GM23338 (cell line): Measurements from ENCODE around the gene TMEM62. TPM values are rescaled to one million over a fixed set of nuclear protein-coding genes. Genes with fewer than 3 reads are reported as not detected.

ENCODE experiments used
- ATAC-seq: fragments of 200-7000 bp; cut with Tn5 transposase; 3 replicates; pipeline ENCODE4 v1.9.1; 2020
- DNase-seq: peaks from one replicate; pipeline ENCODE4 v3.0.0-alpha.2; 2015; ENCODE audit warnings: low spot score
- H2AFZ ChIP-seq: fragments of 200-600 bp; sonication (generic); 2 replicates; pipeline ENCODE4 v1.8.0; 2016; ENCODE audit warnings: antibody characterized with exemption, mild to moderate bottlenecking, moderate library complexity
- H3F3A ChIP-seq: fragments of 200-600 bp; sonication (generic); replicated peaks from 2 replicates; pipeline ENCODE4 v1.8.0; 2017; ENCODE audit warnings: antibody characterized with exemption, mixed run types, low read depth
- H3K27ac ChIP-seq: fragments of 200-600 bp; sonication (generic); 2 replicates; pipeline ENCODE4 v1.6.1; 2016; ENCODE audit warnings: low read depth
- H3K27me3 ChIP-seq: fragments of 200-600 bp; sonication (generic); 2 replicates; pipeline ENCODE4 v1.8.0; 2016; ENCODE audit warnings: mild to moderate bottlenecking, mixed run types, moderate library complexity; ENCODE audit not compliant: insufficient read depth
- H3K36me3 ChIP-seq: fragments of 200-600 bp; sonication (generic); 2 replicates; pipeline ENCODE4 v1.8.0; 2016; ENCODE audit warnings: mild to moderate bottlenecking; ENCODE audit not compliant: insufficient read depth
- H3K4me1 ChIP-seq: fragments of 200-600 bp; sonication (generic); 2 replicates; pipeline ENCODE4 v1.8.0; 2016; ENCODE audit warnings: mild to moderate bottlenecking, moderate library complexity; ENCODE audit not compliant: insufficient read depth
- H3K4me2 ChIP-seq: fragments of 200-600 bp; sonication (generic); 2 replicates; pipeline ENCODE4 v1.7.1; 2017; ENCODE audit warnings: mixed run types
- H3K4me3 ChIP-seq: fragments of 200-600 bp; sonication (generic); 2 replicates; pipeline ENCODE4 v1.6.1; 2016; ENCODE audit warnings: mixed run types
- H3K79me2 ChIP-seq: fragments of 200-600 bp; sonication (generic); replicated peaks from 2 replicates; pipeline ENCODE4 v1.8.0; 2017; ENCODE audit warnings: mild to moderate bottlenecking; ENCODE audit not compliant: insufficient read depth
- H3K9me2 ChIP-seq: fragments of 200-600 bp; sonication (generic); 2 replicates; pipeline ENCODE4 v1.8.0; 2017; ENCODE audit not compliant: insufficient read depth
- H4K20me1 ChIP-seq: fragments of 200-600 bp; sonication (generic); replicated peaks from 2 replicates; pipeline ENCODE4 v1.8.0; 2017; ENCODE audit warnings: mild to moderate bottlenecking; ENCODE audit not compliant: insufficient read depth
- H3K27ac Mint-ChIP-seq: 2 replicates; pipeline ENCODE4 v1.8.0; 2020; ENCODE audit warnings: inconsistent platforms, mild to moderate bottlenecking, moderate library complexity, mixed read lengths
- H3K27me3 Mint-ChIP-seq: 3 replicates; pipeline ENCODE4 v1.8.0; 2022; ENCODE audit warnings: low read depth, mild to moderate bottlenecking, moderate library complexity, mixed read lengths, inconsistent platforms; ENCODE audit not compliant: insufficient read depth, poor library complexity
- H3K36me3 Mint-ChIP-seq: 3 replicates; pipeline ENCODE4 v1.8.0; 2021; ENCODE audit warnings: low read depth, mild to moderate bottlenecking, inconsistent platforms, moderate library complexity, mixed read lengths
- H3K4me1 Mint-ChIP-seq: 3 replicates; pipeline ENCODE4 v1.8.0; 2020; ENCODE audit warnings: mild to moderate bottlenecking, inconsistent platforms, mixed read lengths
- H3K4me3 Mint-ChIP-seq: 3 replicates; pipeline ENCODE4 v1.8.0; 2021; ENCODE audit warnings: moderate library complexity, mild to moderate bottlenecking, inconsistent platforms, mixed read lengths
- H3K9me3 Mint-ChIP-seq: 3 replicates; pipeline ENCODE4 v1.8.0; 2020; ENCODE audit warnings: moderate library complexity, mild to moderate bottlenecking, inconsistent platforms, mixed read lengths
- CREB1 ChIP-seq: fragments of 250-450 bp; sonication (Bioruptor Pico); IDR thresholded peaks from 2 replicates; pipeline ENCODE4 v1.5.0; 2020; ENCODE audit warnings: low read depth, mild to moderate bottlenecking, moderate library complexity
- CTCF ChIP-seq, 2 experiments: fragments of 200-600 bp in 1 of 2; sonication (generic) in 1 of 2; conservative IDR thresholded peaks; 2 replicates each; pipeline versions ENCODE4 v1.5.1 to v1.6.1; 2016 to 2017; ENCODE audit warnings: antibody characterized with exemption in 2 of 2, low read depth in 2 of 2, mild to moderate bottlenecking in 2 of 2, moderate library complexity in 1 of 2
- EZH2 ChIP-seq: fragments of 200-600 bp; sonication (generic); IDR thresholded peaks from one replicate; pipeline ENCODE4 v1.8.0; 2017; ENCODE audit warnings: antibody characterized with exemption, mild to moderate bottlenecking, low read depth; ENCODE audit not compliant: unreplicated experiment
- EZH2phosphoT487 ChIP-seq: fragments of 200-600 bp; sonication (generic); IDR thresholded peaks from one replicate; pipeline ENCODE4 v1.8.1; 2018; ENCODE audit warnings: antibody characterized with exemption; ENCODE audit not compliant: unreplicated experiment
- JUNB ChIP-seq: IDR thresholded peaks from one replicate; pipeline ENCODE4 v1.6.1; 2016; ENCODE audit warnings: antibody characterized with exemption; ENCODE audit not compliant: unreplicated experiment
- NANOG ChIP-seq: IDR thresholded peaks from 2 replicates; pipeline ENCODE4 v1.6.1; 2016; ENCODE audit warnings: antibody characterized with exemption, borderline replicate concordance
- POLR2AphosphoS5 ChIP-seq: IDR thresholded peaks from 2 replicates; pipeline ENCODE4 v1.6.1; 2016; ENCODE audit warnings: antibody characterized with exemption, low read depth
- REST ChIP-seq: IDR thresholded peaks from one replicate; pipeline ENCODE4 v1.6.1; 2018; ENCODE audit warnings: antibody characterized with exemption; ENCODE audit not compliant: unreplicated experiment
- STAT1 ChIP-seq: IDR thresholded peaks from one replicate; pipeline ENCODE4 v1.6.1; 2016; ENCODE audit warnings: antibody characterized with exemption; ENCODE audit not compliant: unreplicated experiment
- ZNF114 ChIP-seq: fragments of 250-450 bp; sonication (Bioruptor Pico); IDR thresholded peaks from 2 replicates; pipeline ENCODE4 v1.5.0; 2020; ENCODE audit warnings: mild to moderate bottlenecking, moderate library complexity
- ZNF331 ChIP-seq: fragments of 250-450 bp; sonication (Bioruptor Pico); IDR thresholded peaks from 2 replicates; pipeline ENCODE4 v1.5.0; 2020; ENCODE audit warnings: low read depth, mild to moderate bottlenecking, moderate library complexity
- polyA plus RNA-seq: library from polyadenylated mRNA; unstranded; fragments of >200 nt; fragmentation: Nextera tagmentation; extraction: Ambion mirVana; gene quantifications from 2 replicates; pipeline ENCODE4 v1.2.1, GENCODE V29; 2016
- total RNA-seq: library from RNA; depleted of rRNA; stranded (reverse); fragments of >200 nt; shearing (Covaris generic); gene quantifications from 2 replicates; pipeline ENCODE4 v1.2.3, GENCODE V29; 2014
- TF ChIP-seq, protein P1 (sequence below): fragments of 250-450 bp; sonication (Bioruptor Pico); IDR thresholded peaks from 2 replicates; pipeline ENCODE4 v1.5.0; 2020; ENCODE audit warnings: mild to moderate bottlenecking, moderate library complexity
- TF ChIP-seq, protein P2 (sequence below): IDR thresholded peaks from 2 replicates; pipeline ENCODE4 v1.6.1; 2016; ENCODE audit warnings: antibody characterized with exemption

The TMEM62 gene
- total and polyA plus RNA-seq, 2 experiments from 2014 or later, result 3.4 to 14.3 TPM

DNA sequence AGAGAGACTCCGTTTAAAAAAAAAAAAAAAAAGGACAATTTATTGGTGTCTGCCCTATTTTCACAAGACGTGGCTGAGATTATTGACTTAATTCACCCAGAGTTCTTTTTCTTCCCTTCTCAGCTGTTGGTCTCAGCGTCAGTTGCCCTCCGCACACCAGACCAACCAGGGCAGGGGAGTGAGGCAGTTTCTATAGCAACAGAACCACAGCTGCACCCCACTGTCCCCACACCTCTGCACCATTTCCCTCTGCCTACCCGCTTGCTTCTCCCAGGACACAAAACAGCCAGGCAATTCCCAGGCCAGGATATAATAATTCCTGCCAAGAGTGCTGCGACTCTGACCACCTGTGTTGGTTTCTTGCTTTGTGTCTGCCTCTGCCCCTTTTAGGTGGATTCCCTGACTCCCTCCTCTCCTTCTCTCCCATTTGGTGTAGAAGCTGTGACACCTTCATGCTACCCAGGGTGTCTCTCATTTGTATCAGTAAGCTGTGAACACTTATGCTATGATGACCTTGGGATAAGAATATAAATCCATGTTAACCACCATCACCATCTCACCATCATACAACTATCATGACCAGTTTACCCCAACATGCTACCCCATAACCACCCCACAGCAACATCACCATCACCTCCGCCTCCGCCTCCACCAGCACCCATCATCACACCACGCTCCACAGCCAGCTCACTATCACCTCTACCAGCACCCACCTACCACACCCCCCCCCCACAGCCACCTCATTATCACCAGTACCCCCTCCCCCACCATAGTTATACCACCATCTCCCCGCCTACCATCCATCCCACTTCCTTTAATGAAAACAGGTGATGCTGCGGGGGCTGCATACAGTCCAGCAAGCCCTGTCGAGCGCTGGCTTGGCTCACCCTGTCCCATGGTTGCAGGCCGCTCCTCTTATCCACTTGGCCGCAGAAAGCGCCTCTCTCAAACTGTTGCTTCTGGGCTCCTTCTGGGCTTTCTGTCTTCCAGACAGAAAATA, 86.8 kb downstream of the TMEM62 start:
- no peaks in the 10 kb centered on the region for H4K20me1 ChIP-seq
- H3K4me3 ChIP-seq, result no peak overlapping the region
- Mint-ChIP-seq H3K27me3 (peaks cover 2% of the 10 kb centered on the region), H3K9me3 (no peaks in the 10 kb centered on the region), H3K36me3 (no peaks in the 10 kb centered on the region), H3K4me3 (no peak overlapping the region), H3K4me1 (peaks cover 6% of the 10 kb centered on the region), H3K27ac (no peak overlapping the region)
- H3K4me2 ChIP-seq, result no peak overlapping the region
- H3K27me3 ChIP-seq, result no peaks in the 10 kb centered on the region
- H3K4me1 ChIP-seq, result no peaks in the 10 kb centered on the region
- H3K27ac ChIP-seq, result no peak overlapping the region
- DNase-seq, result no peak
- no peak overlapping the region for H2AFZ ChIP-seq
- H3K9me2 ChIP-seq, result no peaks in the 10 kb centered on the region
- no peaks in the 10 kb centered on the region for H3K36me3 ChIP-seq
- H3K79me2 ChIP-seq, result no peaks in the 10 kb centered on the region
- ATAC-seq, result no peak
- no peaks in the 10 kb centered on the region for H3F3A ChIP-seq
- TF ChIP-seq ZNF114 (CRISPR knock-in tag) (no peak), ZNF331 (CRISPR knock-in tag) (no peak), NANOG (no peak), CTCF (conservative IDR thresholded peaks at IDR 0.05; ENCODE audit: low read depth in 2 of 2) (no peak), EZH2phosphoT487 (no peak), REST (no peak), EZH2 (no peak), JUNB (no peak), STAT1 (no peak), CREB1 (CRISPR knock-in tag) (no peak), POLR2AphosphoS5 (no peak)
- TF ChIP-seq, protein P1, sequence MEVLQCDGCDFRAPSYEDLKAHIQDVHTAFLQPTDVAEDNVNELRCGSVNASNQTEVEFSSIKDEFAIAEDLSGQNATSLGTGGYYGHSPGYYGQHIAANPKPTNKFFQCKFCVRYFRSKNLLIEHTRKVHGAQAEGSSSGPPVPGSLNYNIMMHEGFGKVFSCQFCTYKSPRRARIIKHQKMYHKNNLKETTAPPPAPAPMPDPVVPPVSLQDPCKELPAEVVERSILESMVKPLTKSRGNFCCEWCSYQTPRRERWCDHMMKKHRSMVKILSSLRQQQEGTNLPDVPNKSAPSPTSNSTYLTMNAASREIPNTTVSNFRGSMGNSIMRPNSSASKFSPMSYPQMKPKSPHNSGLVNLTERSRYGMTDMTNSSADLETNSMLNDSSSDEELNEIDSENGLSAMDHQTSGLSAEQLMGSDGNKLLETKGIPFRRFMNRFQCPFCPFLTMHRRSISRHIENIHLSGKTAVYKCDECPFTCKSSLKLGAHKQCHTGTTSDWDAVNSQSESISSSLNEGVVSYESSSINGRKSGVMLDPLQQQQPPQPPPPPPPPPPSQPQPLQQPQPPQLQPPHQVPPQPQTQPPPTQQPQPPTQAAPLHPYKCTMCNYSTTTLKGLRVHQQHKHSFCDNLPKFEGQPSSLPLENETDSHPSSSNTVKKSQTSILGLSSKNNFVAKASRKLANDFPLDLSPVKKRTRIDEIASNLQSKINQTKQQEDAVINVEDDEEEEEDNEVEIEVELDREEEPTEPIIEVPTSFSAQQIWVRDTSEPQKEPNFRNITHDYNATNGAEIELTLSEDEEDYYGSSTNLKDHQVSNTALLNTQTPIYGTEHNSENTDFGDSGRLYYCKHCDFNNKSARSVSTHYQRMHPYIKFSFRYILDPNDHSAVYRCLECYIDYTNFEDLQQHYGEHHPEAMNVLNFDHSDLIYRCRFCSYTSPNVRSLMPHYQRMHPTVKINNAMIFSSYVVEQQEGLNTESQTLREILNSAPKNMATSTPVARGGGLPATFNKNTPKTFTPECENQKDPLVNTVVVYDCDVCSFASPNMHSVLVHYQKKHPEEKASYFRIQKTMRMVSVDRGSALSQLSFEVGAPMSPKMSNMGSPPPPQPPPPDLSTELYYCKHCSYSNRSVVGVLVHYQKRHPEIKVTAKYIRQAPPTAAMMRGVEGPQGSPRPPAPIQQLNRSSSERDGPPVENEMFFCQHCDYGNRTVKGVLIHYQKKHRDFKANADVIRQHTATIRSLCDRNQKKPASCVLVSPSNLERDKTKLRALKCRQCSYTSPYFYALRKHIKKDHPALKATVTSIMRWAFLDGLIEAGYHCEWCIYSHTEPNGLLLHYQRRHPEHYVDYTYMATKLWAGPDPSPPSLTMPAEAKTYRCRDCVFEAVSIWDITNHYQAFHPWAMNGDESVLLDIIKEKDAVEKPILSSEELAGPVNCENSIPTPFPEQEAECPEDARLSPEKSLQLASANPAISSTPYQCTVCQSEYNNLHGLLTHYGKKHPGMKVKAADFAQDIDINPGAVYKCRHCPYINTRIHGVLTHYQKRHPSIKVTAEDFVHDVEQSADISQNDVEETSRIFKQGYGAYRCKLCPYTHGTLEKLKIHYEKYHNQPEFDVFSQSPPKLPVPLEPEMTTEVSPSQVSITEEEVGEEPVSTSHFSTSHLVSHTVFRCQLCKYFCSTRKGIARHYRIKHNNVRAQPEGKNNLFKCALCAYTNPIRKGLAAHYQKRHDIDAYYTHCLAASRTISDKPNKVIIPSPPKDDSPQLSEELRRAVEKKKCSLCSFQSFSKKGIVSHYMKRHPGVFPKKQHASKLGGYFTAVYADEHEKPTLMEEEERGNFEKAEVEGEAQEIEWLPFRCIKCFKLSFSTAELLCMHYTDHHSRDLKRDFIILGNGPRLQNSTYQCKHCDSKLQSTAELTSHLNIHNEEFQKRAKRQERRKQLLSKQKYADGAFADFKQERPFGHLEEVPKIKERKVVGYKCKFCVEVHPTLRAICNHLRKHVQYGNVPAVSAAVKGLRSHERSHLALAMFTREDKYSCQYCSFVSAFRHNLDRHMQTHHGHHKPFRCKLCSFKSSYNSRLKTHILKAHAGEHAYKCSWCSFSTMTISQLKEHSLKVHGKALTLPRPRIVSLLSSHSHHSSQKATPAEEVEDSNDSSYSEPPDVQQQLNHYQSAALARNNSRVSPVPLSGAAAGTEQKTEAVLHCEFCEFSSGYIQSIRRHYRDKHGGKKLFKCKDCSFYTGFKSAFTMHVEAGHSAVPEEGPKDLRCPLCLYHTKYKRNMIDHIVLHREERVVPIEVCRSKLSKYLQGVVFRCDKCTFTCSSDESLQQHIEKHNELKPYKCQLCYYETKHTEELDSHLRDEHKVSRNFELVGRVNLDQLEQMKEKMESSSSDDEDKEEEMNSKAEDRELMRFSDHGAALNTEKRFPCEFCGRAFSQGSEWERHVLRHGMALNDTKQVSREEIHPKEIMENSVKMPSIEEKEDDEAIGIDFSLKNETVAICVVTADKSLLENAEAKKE (CRISPR knock-in tag), result no peak
- TF ChIP-seq, protein P2, sequence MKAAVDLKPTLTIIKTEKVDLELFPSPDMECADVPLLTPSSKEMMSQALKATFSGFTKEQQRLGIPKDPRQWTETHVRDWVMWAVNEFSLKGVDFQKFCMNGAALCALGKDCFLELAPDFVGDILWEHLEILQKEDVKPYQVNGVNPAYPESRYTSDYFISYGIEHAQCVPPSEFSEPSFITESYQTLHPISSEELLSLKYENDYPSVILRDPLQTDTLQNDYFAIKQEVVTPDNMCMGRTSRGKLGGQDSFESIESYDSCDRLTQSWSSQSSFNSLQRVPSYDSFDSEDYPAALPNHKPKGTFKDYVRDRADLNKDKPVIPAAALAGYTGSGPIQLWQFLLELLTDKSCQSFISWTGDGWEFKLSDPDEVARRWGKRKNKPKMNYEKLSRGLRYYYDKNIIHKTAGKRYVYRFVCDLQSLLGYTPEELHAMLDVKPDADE, result no peak
